MV-4-11 (cell line): Measurements from ENCODE around the gene THBS2.

Experiments used
- DNase-seq: peaks from one replicate; lab custom pipeline; 2025; lab: John Stamatoyannopoulos, UW

THBS2 gene

DNA sequence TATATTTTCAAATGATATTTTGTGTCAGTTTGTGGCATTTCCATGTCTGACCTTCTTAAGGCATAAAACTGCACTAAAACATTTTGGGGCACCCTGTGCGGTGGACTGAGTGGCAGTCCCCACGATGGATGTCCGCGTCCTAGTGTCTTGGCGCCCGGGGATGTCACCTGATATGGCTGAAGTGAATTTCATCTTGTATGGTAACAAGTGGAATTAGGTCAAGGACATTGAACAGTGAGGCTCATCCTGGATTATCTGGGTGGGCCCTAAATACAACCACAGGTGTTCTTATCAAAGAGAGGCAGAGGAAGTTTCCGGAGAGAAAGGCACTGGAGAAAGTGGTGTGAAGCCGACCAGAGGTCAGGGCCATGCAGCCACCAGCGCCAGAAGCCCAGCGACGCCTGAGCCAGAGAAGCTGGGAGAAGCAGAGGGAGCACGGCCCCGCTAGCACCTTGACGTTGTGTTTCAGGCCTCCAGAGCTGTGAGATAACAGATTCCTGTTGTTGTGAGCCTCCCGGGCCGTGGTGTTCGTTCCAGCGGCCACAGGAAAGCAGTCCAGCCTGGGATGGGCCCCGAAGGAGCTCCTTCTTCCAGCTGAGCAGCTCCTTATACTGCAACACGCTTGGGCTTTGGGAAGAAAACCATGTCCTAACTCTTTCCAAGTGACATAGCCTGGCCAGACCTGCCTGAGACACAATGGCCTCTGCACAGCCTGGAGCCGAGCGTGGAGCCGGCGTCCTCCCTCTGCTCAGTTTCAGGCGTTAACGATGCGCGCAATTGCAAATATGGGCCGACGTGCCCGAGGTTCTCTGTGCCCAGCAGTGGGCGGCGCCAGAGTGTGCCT, 22.5 kb downstream of the THBS2 start:
- DNase-seq: no peak

DNA sequence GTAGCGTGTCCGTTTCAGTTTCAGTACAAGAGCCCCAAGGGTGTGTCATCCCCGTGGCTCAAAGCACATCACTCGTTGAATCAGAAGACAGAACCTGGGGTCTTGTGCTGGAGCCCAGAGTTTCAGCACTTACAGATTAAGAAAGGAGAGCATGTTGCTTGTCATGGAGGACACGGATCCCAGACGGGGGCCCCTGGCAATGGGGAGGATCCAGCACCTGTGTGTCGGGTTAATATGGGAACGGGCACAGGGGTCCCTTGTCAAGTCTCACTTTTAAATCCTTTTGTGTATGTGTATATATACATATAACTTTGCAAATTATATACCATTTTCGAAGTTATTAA, 23.4 kb downstream of the THBS2 start:
- DNase-seq: no peak

DNA sequence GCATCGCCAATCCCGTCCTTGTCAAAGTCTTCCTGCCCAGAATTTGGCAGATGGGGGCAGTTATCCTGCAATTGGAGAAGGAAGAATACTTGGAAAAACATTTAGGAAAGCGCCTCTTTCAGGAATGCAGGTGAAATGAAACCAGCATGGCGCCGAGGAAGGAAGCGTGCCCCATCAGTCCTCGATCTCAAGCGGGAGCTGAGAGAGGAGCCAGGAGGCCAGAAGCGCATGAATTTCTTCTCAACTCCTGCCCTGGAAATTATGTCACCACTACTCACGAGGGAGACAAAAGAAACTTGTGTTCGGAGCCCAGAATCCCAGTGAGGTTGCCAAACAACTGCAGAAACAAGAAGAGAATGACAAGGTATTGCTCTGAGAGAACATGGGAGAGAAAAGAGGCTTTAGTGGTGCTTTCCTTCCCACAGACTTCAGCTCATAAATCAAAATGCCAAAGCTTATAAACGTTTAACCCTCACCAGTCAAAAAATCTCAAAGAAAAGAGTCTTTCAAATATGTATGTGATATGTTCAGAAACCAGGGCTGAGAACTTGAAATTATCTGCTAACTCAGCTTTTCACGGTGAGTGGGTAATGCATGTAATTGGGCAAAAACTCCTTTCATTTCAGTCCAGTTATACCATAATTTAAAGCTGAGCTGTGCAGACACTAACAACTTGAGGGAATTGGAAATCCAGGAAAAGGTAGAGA, 23.9 kb downstream of the THBS2 start:
- DNase-seq: no peak

DNA sequence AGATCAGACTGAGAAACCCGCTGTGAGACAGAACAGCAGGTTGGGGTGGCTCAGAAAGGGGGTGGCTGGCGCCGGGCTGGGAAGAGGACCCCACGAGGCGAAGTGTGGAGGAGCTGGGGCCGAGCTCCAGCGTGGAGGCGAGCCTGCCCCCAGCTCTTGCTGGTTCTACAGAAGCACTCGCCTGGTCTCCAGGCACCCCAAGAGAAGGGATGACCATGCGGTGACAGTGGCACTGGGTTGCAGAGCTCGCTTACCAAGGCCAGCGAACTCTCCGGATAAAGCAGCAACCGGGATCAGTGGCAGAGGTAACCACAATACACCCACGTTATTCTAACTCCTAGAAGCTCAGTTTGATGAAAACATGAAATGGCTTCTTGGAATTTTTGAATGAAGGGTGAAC, 26.5 kb downstream of the THBS2 start:
- no peak for DNase-seq

DNA sequence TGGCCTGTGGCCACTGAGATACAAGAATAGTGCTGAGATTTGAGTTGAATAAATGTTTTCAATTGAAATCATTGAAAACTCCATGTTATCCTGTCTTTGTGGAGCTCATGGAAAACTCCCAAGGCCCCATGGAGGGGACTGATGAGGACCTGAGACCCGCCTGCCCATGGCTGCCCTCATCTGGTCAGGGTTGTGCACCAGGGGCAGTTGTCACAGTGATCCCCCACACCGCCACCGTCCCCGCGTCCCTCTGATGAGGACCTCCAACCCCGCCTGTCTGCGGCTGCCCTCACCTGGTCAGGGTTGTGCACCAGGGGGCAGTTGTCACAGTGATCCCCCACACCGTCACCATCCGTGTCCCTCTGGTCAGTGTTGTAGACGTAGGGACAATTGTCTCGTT, 27.8 kb downstream of the THBS2 start:
- no peak for DNase-seq

- no peak for DNase-seq
Observed at GRCh38 chr6:169225131-169225576, 28.5 kb downstream of the THBS2 start.

- no peak for DNase-seq
Observed at GRCh38 chr6:169224716-169225115, 28.9 kb downstream of the THBS2 start.

GRCh38 chr6:169224185-169224695, 29.4 kb downstream of the THBS2 start:
- DNase-seq: no peak

DNA sequence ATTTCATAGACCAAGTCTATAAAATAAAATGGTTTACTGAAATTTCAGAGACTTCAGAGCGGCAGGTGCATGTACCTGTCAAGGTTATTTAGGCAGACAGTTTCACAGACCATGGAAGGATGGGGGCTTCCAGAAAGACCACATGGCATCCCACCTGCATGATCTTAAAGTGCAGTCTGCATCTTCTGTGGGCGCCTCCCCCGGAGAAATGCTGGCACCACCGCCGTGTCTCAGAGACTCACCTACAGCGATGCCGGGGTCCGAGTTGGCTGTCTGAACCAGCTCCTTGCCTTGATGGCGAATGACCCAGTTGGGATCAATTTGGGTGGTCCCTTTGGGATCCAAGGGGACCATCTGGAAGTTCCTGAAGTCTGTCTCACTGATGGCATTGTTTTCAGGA, 30.6 kb downstream of the THBS2 start:
- no peak for DNase-seq

DNA sequence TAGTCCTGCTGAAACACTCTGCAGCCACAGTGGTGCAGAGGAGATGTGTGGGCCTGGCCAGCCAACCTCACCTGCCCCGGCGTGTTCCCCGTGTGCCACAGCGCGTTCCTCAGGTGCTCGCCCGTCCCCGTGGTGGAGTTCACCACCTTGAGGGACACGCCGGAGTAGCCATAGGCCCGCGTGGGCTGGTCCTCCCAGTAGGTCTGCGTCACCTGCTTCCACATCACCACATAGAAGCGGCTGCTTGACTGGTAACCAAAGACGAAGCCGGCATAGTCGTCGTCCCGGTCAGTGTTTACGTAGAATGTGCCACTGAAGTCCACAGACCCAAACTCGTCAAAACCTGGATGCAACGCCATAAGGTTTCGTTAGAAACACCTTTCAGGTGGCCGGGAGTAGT, 31.5 kb downstream of the THBS2 start:
- DNase-seq: no peak

- no peak for DNase-seq
Observed at GRCh38 chr6:169221264-169221663, 32.4 kb downstream of the THBS2 start.

DNA sequence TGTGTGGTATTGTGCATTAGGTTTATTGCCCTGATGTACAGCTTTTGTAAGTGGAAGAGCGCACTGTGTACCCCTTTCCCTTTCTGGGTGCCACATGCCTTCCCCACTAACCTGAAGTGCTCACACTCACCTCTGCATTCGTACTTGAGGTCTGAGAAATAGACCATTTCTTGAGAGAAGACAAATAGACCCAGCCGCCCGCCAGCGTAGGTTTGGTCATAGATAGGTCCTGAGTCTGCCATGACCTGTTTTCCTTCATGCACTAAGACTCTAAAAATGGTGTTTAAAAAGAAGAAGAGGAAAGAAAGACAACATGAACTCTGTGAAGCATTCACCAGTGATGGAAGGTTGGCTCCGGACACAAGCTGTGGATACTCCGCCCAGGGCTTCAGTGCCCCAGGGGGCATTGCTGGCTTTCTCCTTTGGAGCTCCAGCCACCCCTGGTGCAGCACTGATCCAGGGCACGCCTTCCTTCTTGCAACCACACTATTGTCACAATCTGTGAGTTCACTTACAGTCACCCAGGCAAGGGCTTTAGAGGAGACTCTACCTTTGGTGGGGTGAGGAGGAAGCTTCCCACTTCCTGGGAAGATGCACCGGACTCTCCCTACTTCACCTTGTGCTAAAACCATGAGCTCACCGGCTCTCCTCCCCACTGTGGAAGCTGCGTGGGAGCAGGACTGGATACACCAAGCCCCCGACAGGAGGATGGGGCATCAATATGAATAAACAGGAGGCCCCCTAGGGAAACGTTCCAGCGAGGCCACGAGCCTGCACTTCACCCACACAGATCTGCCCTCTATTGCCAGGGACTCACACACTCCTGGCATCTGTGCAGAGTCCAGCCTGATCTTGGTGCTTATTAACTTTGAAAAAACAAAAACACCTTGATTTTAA, 33.3 kb downstream of the THBS2 start:
- DNase-seq: no peak

DNA sequence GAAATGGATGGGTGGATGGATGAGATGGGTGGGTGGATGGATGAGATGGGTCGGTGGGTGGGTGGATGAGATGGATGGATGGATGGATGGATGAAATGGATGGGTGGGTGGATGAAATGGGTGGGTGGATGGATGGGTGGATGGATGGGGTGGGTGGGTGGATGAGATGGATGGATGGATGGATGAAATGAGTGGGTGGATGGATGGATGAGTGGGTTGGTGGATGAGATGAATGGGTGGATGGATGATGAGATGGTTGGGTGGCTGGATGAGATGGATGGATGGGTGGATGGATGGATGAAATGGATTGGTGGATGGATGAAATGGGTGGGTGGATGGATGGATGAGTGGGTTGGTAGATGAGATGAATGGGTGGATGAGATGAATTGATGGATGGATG, 35.7 kb downstream of the THBS2 start:
- no peak for DNase-seq

- DNase-seq: no peak
Observed at GRCh38 chr6:169216830-169217229, 36.8 kb downstream of the THBS2 start.

DNA sequence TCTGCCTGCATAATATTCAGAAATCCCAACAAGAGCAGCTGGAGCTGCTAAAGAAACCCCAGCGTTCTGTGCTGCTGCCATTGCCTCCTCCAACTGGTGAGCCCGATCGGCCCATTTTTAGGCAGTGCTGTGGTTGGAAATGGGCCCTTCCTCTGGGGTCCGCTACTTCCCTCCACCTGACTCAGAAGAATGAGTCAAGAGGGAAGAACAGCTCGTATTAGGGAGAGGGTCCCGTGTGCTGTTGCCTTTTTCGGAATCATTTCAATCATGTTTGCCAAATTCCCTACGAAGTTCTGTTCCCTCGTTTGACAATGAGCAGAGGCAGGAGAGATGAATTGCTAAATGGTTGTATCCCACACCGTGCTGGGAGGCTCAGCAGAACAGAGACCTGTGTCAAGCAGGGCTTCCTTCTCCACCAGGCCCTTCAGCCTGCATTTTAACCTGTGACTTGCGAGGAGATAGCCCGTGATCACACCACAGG, 38.4 kb downstream of the THBS2 start:
- no peak for DNase-seq

- peak; percentile 97 for DNase-seq
Observed at GRCh38 chr6:169214789-169215188, 38.9 kb downstream of the THBS2 start.

DNA sequence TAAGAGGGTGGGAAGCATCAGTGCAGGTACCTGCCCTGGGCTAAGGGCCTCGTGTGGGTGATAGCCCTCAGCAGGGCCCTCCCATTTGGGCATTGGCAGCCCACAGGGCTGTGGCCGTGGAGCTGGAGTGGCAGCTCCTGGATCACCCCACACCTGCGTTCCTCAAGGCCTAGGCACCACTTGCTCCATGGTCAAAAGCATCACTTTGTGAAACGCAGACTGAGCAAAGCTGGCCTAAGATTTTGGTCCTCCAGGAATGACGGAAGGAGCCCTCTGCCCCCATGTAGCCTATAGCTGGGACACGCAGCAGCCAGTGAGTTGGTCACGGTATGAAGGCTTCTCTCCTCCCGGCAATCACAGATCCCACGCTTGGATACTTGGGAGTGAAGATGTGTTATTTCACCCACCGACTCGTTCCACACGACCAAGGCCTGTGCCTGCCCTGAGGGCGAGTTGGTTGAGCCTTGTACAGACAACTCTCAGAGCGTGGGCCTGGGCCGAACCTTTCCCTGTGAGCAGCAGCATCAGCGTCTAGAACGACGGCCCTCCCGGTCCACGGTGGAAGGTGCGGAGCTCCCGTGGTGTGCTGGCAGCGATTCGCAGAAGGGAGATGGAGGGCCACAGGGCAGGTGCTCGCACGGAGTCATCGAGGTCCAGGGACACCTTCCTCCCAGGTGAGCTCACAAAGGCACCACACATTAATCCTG, 39.7 kb downstream of the THBS2 start:
- peak; percentile 6 for DNase-seq

DNA sequence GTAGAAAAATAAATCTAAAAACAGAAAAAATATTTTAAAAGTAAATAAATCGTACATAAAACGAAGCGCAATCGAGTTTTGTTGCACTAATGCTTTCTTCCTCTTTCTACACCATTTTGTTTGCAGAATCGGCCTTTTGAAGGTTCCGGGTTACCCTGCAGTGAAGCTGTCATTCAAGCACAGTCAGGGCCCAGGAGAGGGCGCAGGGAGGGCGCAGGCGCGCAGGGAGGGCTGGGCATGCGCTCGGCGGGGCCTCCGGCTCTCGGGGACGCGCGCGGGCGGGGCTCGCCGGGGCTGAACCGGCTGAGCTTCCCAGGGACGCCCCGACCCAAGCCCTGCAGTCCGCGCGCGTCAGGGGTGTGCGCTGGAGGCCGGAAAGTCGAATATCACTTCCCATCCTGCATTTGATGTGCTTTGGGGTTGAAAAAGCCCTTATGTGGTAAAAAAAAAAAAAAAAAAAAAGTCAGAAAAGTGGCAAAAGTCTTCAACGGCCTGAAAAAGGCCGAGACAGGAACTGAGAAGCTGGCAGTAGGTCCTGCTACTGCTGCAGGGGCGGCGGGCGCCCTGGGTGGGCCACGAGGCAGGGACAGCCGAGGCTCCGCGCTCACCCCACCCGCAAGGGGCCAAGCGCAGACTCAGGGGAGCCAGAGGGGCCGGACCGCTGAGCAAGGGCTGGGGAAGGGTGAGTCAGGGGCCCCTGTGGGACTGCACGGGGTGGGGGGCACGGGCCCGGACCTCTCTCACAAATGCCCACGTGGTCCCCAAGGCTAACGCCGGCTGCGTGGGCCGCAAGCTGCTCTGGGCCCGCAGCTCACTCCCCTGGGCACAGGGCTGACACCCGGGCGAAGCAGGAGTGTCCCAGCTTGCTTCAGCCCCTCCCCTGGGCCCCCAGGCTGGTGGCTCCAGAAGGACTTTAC, 40.5 kb downstream of the THBS2 start:
- peak; percentile 97 for DNase-seq

GRCh38 chr6:169212436-169212835, 41.2 kb downstream of the THBS2 start:
- DNase-seq: peak; percentile 44

DNA sequence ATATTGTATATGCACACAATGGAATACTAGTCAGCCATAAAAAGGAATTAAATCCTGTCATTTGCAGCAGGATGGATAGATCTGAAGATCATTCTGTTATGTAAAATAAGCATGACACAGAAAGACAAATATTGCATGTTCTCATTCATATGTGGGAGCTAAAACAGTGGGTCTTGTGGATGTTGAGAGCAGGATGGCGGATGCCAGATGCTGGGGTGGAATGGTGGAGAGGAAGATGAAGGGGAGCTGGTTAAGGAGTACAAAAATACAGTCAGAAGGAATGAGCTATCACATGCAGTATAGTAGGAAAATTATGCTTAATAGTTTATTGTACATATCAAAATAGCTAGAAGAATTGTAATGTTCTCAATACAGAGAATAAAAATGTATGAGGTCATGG, 41.8 kb downstream of the THBS2 start:
- no peak for DNase-seq
